ENCODE results near the gene SMTNL2. TPM values are rescaled to one million over a fixed set of nuclear protein-coding genes. Genes with fewer than 3 reads are reported as not detected.
"Not testable (repeated sequence)": the region's sequence is repeated elsewhere in the genome, so short reads cannot be mapped to it uniquely, and the experiment has no call there.

Gene SMTNL2
- total RNA-seq, 3 donors from 2014 or later: not detected

DNA sequence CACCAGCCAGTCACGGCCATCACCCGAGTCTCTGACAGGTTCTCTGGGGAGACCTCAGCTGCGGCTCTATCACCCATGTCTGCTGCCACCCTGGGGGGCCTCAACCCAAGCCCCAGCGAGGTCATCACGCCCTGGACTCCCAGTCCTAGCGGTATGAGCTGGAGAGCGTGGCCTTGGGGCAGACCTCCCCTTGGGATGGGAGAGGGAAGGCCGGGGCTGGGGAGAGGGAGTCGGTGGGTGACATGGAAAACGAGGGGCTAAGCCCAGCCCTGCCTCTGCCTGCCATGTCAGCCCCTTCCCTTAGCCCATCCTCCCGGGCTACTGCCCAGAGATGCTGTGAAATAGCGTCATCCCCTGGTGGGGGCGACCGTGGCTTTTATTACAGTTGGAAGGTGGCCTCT, 8.7 kb downstream of the SMTNL2 start:
- peaks cover 3% of the 10 kb centered on the region for H3K4me1 Mint-ChIP-seq (ENCODE audit: low read depth)
- DNase-seq: no peak
- H3K36me3 Mint-ChIP-seq (ENCODE audit: insufficient read depth): no peaks in the 10 kb centered on the region
- no peaks in the 10 kb centered on the region for H3K9me3 Mint-ChIP-seq
- peaks cover 6% of the 10 kb centered on the region for H3K27me3 Mint-ChIP-seq (ENCODE audit: low read depth)
- ATAC-seq: no peak
- H3K4me3 Mint-ChIP-seq: no peak overlapping the region

- Mint-ChIP-seq H3K36me3 (ENCODE audit: insufficient read depth) (no peaks in the 10 kb centered on the region), H3K4me1 (ENCODE audit: low read depth) (peaks cover 3% of the 10 kb centered on the region), H3K27me3 (ENCODE audit: low read depth) (peaks cover 6% of the 10 kb centered on the region), H3K9me3 (no peaks in the 10 kb centered on the region), H3K4me3 (no peak overlapping the region)
- no peak for DNase-seq
- ATAC-seq: no peak
Measured at GRCh38 chr17:4594406-4594805, 10.1 kb downstream of the SMTNL2 start.

DNA sequence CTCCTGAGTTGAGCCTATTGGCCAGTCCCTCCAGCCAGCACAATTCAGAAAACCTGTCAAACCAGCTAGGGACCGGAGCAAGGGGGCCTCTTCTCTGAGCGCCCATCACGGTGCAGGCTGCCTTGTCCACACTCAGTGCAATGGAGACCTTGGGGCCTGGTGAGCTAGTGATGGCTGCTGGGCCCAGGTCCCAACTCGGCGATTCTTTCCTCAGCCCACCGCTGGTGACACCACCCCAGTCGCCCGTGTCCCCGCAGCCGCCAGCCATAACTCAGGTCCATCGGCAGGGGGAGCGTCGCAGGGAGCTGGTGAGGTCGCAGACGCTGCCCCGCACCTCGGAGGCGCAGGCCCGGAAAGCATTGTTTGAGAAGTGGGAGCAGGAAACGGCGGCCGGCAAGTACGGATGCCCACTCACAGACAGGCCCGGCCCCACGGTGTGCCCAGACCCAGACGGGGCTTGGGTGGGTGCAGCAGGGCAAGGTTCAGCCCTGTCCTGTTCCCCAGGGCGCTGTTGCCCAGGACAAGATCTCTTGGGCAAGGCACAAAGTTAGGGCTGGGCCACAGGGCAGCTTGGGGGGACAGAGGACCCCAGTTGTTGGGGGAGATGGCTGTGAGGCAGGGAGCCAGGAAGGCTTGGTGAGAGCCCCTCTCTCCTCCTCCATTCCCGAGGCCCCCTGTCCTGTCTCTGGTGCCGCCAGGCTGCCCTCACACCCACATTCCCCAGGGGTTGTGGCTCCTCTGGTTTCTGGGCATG, 10.8 kb downstream of the SMTNL2 start:
- peak; percentile 74 to 86 for ATAC-seq
- H3K27me3 Mint-ChIP-seq (ENCODE audit: low read depth): peaks cover 11% of the 10 kb centered on the region
- DNase-seq: peak; percentile 19
- peaks cover 3% of the 10 kb centered on the region for H3K4me1 Mint-ChIP-seq (ENCODE audit: low read depth)
- no peak overlapping the region for H3K4me3 Mint-ChIP-seq
- H3K36me3 Mint-ChIP-seq (ENCODE audit: insufficient read depth): no peaks in the 10 kb centered on the region
- no peaks in the 10 kb centered on the region for H3K9me3 Mint-ChIP-seq

DNA sequence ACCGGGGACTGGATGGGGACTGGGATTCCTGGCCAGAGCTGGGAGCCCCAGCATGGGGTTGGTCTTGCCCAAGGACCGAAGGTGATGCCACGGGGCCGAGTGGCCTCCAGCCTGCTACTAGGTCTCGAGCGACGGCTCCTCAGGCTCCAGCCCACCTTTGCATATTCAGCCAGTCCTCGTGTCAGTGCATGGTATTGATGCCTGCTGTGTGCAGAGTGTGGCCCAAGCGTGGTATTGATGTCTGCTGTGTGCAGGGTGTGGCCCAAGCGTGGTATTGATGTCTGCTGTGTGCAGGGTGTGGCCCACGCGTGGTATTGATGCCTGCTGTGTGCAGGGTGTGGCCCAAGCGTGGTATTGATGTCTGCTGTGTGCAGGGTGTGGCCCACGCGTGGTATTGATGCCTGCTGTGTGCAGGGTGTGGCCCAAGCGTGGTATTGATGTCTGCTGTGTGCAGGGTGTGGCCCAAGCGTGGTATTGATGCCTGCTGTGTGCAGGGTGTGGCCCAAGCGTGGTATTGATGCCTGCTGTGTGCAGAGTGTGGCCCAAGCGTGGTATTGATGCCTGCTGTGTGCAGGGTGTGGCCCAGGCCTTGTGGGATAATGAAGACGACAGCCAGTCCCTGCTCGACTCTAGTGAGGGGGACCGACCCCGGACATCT, 11.5 kb downstream of the SMTNL2 start:
- H3K4me3 Mint-ChIP-seq; DNase-seq; H3K36me3 Mint-ChIP-seq (ENCODE audit: insufficient read depth); H3K4me1 Mint-ChIP-seq (ENCODE audit: low read depth); H3K9me3 Mint-ChIP-seq; ATAC-seq: not testable (repeated sequence)
- peaks cover 11% of the 10 kb centered on the region for H3K27me3 Mint-ChIP-seq (ENCODE audit: low read depth)

GRCh38 chr17:4596636-4597380, 12.5 kb downstream of the SMTNL2 start:
- H3K9me3 Mint-ChIP-seq: no peaks in the 10 kb centered on the region
- ATAC-seq (no peak), DNase-seq (no peak)
- H3K36me3 Mint-ChIP-seq (ENCODE audit: insufficient read depth): no peaks in the 10 kb centered on the region
- peaks cover 3% of the 10 kb centered on the region for H3K4me1 Mint-ChIP-seq (ENCODE audit: low read depth)
- H3K27me3 Mint-ChIP-seq (ENCODE audit: low read depth): peaks cover 11% of the 10 kb centered on the region
- no peak overlapping the region for H3K4me3 Mint-ChIP-seq

DNA sequence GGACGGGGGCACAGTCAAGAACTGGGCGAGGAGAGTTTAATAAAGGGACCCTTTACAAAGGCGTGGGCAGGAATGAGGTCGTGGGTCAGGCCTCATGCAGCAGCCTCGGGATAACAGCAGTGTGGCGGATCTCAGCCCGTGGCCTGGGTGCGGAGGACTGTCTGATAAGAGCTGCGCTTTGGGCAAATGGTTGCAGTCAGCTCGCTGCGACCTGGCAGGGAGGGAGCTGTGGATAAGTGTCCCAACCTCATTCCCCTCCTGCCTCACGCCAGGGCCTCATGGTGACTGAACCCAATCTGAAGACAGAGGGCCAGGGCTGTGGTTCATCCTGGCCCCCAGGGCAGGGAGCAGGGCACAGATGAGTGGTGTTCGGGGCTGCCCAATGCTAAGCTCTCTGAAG, 13.6 kb downstream of the SMTNL2 start:
- H3K27me3 Mint-ChIP-seq (ENCODE audit: low read depth): peaks cover 7% of the 10 kb centered on the region
- no peak overlapping the region for H3K4me3 Mint-ChIP-seq

DNA sequence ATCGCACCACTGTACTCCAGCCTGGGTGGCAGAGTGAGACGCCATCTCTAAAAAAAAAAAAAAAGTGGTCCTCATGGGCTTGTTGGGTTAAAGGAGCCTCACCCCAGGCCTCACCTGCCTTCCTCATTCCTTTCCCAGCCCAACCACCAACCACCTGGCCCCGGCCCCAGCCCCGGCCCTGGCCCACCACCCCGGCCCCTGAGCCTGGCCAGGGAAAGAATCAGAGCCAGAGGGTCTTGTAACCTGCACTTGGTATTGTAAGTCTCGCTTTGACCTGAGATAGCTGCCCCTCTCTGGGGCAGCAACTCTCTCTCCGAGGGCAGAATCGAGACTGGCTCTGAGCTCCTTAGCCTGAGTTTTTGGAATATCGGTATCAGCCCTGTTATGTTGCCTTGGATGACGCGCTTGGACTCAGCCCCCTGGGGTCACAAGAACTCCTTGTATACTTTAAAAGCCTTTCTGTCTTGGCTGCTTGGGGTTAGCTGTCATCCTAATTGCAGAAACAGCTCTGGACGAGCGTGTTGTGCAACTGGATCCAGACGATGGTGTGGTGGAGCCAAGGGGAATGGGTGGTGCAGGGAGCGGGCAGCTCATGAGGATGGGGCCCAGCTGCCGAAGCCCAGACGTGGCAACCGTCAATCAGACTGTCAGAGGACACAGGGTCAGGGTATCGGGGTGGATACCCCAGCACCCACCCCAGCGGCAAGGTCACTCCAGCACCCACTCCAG, 14.6 kb downstream of the SMTNL2 start:
- peaks cover 3% of the 10 kb centered on the region for H3K4me1 Mint-ChIP-seq (ENCODE audit: low read depth)
- H3K27me3 Mint-ChIP-seq (ENCODE audit: low read depth): peaks cover 7% of the 10 kb centered on the region
- DNase-seq (no peak), ATAC-seq (no peak)
- no peak overlapping the region for H3K4me3 Mint-ChIP-seq
- H3K36me3 Mint-ChIP-seq (ENCODE audit: insufficient read depth): no peaks in the 10 kb centered on the region
- H3K9me3 Mint-ChIP-seq: no peaks in the 10 kb centered on the region

More for the DNA sequence above, 13.6 kb downstream of the SMTNL2 start:
- H3K4me1 Mint-ChIP-seq (ENCODE audit: low read depth): peaks cover 3% of the 10 kb centered on the region
- ATAC-seq (no peak), DNase-seq (no peak)
- H3K36me3 Mint-ChIP-seq (ENCODE audit: insufficient read depth): no peaks in the 10 kb centered on the region
- H3K9me3 Mint-ChIP-seq: no peaks in the 10 kb centered on the region

GRCh38 chr17:4599505-4600281, 15.4 kb downstream of the SMTNL2 start:
- no peak for ATAC-seq
- H3K36me3 Mint-ChIP-seq (ENCODE audit: insufficient read depth): no peaks in the 10 kb centered on the region
- DNase-seq: no peak
- H3K4me1 Mint-ChIP-seq (ENCODE audit: low read depth): peaks cover 3% of the 10 kb centered on the region
- H3K9me3 Mint-ChIP-seq: no peaks in the 10 kb centered on the region
- no peak overlapping the region for H3K4me3 Mint-ChIP-seq
- peaks cover 7% of the 10 kb centered on the region for H3K27me3 Mint-ChIP-seq (ENCODE audit: low read depth)

- H3K4me1 Mint-ChIP-seq (ENCODE audit: low read depth): no peaks in the 10 kb centered on the region
- H3K9me3 Mint-ChIP-seq: no peaks in the 10 kb centered on the region
- H3K36me3 Mint-ChIP-seq (ENCODE audit: insufficient read depth): no peaks in the 10 kb centered on the region
- ATAC-seq (no peak), DNase-seq (no peak)
- H3K4me3 Mint-ChIP-seq: no peak overlapping the region
- peaks cover 4% of the 10 kb centered on the region for H3K27me3 Mint-ChIP-seq (ENCODE audit: low read depth)
Measured at GRCh38 chr17:4600563-4600962, 16.2 kb downstream of the SMTNL2 start.

DNA sequence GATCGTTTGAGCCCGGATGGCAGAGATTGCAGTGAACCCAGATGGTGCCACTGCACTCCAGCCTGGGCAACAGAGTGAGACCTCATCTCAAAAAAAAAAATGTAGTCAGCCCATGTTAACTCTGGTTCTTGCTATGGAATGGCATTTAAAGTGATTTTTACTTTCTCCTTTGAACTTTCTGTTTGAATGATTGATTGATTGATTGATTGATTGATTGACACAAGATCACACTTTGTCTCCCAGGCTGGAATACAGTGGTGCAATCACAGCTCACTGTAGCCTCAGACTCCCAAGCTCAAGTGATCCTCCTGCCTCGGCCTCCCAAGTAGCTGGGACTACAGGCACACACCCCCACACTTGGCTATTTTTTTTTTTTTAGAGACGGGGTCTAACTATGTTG, 17.0 kb downstream of the SMTNL2 start:
- DNase-seq (no peak), ATAC-seq (no peak)
- Mint-ChIP-seq H3K4me3 (no peak overlapping the region), H3K27me3 (ENCODE audit: low read depth) (peaks cover 4% of the 10 kb centered on the region), H3K9me3 (no peaks in the 10 kb centered on the region), H3K36me3 (ENCODE audit: insufficient read depth) (no peaks in the 10 kb centered on the region), H3K4me1 (ENCODE audit: low read depth) (no peaks in the 10 kb centered on the region)

DNA sequence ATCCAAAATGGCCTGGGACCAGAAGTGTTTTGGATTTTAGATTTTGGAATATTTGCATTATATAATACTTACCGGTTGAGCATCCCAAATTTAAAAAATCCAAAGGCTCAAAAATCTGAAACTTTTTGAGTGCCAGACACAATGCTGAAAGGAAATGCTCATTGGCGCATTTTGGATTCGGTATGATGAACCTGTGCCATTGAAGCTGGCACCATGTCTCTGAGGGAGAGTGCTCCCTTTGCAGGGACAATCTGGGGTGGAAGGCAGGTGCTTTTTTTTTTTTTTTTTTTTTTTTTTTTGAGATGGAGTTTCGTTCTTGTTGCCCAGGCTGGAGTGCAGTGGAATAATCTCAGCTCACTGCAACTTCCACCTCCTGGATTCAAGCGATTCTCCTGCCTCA, 17.7 kb downstream of the SMTNL2 start:
- H3K27me3 Mint-ChIP-seq (ENCODE audit: low read depth): peaks cover 4% of the 10 kb centered on the region
- no peaks in the 10 kb centered on the region for H3K4me1 Mint-ChIP-seq (ENCODE audit: low read depth)
- ATAC-seq (no peak), DNase-seq (no peak)
- H3K4me3 Mint-ChIP-seq: no peak overlapping the region
- no peaks in the 10 kb centered on the region for H3K9me3 Mint-ChIP-seq
- no peaks in the 10 kb centered on the region for H3K36me3 Mint-ChIP-seq (ENCODE audit: insufficient read depth)

GRCh38 chr17:4604111-4604644, 19.8 kb downstream of the SMTNL2 start:
- no peak for ATAC-seq
- DNase-seq: no peak
- no peak overlapping the region for H3K4me3 Mint-ChIP-seq
- no peaks in the 10 kb centered on the region for H3K4me1 Mint-ChIP-seq (ENCODE audit: low read depth)
- H3K9me3 Mint-ChIP-seq: no peaks in the 10 kb centered on the region
- no peaks in the 10 kb centered on the region for H3K36me3 Mint-ChIP-seq (ENCODE audit: insufficient read depth)
- peaks cover 14% of the 10 kb centered on the region for H3K27me3 Mint-ChIP-seq (ENCODE audit: low read depth)

GRCh38 chr17:4604736-4605135, 20.4 kb downstream of the SMTNL2 start:
- H3K36me3 Mint-ChIP-seq (ENCODE audit: insufficient read depth); H3K4me3 Mint-ChIP-seq; H3K9me3 Mint-ChIP-seq; H3K4me1 Mint-ChIP-seq (ENCODE audit: low read depth); DNase-seq; ATAC-seq: not testable (repeated sequence)
- H3K27me3 Mint-ChIP-seq (ENCODE audit: low read depth): peaks cover 18% of the 10 kb centered on the region
